HG03571 (cell line): ENCODE measurements around the gene AHDC1.
"Not testable (repeated sequence)": the region's sequence is repeated elsewhere in the genome, so short reads cannot be mapped to it uniquely, and the experiment has no call there.

ENCODE experiments used
- ATAC-seq: cut with Tn5 transposase; IDR thresholded peaks from one replicate; pipeline ENCODE4 v1.9.1; 2021; ENCODE audit not compliant: unreplicated experiment

The AHDC1 gene, protein sequence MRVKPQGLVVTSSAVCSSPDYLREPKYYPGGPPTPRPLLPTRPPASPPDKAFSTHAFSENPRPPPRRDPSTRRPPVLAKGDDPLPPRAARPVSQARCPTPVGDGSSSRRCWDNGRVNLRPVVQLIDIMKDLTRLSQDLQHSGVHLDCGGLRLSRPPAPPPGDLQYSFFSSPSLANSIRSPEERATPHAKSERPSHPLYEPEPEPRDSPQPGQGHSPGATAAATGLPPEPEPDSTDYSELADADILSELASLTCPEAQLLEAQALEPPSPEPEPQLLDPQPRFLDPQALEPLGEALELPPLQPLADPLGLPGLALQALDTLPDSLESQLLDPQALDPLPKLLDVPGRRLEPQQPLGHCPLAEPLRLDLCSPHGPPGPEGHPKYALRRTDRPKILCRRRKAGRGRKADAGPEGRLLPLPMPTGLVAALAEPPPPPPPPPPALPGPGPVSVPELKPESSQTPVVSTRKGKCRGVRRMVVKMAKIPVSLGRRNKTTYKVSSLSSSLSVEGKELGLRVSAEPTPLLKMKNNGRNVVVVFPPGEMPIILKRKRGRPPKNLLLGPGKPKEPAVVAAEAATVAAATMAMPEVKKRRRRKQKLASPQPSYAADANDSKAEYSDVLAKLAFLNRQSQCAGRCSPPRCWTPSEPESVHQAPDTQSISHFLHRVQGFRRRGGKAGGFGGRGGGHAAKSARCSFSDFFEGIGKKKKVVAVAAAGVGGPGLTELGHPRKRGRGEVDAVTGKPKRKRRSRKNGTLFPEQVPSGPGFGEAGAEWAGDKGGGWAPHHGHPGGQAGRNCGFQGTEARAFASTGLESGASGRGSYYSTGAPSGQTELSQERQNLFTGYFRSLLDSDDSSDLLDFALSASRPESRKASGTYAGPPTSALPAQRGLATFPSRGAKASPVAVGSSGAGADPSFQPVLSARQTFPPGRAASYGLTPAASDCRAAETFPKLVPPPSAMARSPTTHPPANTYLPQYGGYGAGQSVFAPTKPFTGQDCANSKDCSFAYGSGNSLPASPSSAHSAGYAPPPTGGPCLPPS (N-terminal part only)

DNA sequence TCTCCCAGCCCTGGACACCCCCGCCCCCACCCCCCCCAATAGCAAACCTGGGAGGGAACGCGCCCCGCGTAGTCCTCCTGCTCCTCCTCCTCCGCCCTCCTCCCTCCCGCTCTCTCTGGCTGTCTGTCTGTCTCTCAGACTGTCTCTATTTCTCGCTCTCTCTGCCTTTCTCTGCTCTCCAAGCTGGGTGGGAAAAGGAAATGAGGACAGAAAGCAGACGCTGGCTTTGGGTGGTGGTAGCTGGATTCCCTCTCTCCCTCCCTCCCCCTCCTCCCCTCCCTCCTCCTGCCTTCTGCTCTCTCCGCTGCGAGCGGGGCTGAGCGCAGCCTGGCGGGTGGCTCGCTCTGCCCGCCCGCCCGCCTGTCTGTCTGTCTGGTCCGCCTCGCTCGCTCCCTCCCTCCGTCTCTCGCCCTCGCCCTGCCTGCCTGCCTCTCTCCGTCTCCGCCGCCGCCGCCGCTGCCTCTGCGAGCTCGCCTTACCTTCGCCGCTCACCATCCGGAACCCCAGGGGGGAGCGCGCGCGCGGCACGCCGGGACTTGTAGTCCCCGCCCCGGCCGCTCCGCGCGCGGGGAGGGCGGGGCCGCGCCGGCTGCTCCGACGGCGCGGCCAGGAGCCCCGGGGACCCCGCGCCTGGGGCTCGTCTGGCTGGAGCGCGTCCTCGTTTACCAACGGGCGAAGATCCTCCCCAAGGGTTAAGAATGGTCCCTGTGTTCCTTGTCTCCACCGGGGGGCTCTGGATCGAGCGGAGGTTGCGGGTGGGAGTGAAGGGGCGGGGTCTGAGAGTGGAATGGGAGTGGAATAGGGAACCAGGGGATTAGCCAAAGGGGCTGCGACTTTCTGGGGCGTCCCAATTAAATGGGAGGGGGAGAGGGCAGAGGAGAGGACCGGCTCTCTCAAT, at the start of gene AHDC1:
Gene AHDC1, minus strand, starts transcription at position 464 of the 898 bp plus-strand sequence. CDS start 52,029 bp downstream, outside the sequence.
- peak; percentile 57 for ATAC-seq

DNA sequence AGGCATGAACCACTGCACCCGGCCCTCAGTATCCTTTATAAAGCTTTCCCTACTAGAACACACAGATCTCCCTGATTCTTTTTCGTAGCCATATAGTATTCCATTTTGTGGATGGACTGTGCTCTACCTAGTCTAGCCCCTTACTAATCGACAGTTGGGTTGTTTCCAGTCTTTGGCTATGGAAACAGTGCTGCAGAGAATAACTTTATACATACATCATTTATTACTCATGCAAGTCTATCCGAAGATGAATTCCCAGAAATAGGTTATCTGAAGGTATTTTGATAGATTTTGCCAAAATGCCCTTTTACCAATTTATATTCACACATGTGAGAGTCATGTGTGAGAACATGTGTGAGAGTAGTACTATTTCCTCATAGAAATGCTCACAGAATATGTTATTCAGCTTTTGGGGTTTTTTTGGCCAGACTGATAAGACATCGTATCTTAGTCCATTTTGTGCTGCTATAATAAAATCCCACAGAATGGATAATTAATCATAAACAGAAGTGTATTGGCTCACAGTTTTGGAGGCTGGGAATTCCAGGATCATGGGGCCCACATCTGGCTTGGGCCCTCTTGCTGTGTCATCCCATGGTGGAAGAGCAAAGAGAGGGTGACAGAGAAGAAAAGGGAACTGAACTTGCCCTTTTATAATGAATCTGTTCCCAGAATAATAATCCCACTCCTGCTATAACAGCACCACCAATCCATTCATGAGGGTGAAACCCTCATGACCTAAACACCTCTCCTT, 48.3 kb upstream of the AHDC1 start:
- ATAC-seq, result no peak

DNA sequence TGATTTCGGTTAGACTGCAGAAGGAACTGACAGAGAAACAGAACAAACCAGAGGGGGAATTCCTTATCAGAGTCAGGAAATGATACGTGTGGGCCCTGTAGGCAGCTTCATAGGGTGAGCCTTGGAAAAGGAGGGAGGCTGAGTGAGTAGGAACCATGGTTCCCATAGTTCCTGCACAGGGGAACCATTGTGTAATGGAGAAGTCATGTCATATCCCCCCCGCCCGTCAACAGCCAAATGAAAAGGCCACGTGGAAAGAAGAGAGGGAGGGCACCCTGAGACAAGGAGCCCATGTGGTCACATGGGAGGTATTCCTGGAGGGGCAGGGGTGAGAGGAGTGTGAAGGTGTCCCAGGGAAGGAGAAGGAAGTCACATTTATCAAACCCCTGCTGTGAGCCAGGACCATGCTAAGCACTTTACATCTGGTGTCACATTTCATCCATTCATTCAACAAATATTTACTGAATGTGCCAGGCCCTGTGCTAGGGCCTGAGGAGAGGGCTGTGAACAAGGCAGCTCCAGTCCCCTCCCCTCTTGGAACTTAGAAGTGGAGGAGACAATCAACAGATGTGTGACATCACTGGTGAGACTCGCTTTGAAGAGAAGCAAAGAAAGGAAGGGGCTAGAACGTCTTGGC, 46.7 kb upstream of the AHDC1 start:
- ATAC-seq, result no peak

DNA sequence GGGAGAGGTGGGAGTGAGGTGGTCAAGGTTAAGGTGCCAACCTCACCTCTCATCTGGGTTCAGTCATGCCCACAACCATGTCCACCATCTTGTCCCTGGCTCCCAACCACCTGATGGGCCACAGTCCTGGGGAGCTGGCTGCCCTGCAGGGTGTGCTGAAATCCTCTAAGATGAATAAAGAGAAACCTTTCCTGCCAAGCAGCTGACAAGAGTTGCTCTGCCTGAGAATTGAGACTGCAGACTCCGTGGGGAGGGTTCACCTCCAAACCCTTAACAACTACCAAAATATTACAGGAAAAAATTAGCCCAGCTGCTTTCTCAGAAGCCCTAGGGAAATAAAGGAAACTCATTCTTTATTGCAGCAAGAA, 46.2 kb upstream of the AHDC1 start:
- no peak for ATAC-seq

DNA sequence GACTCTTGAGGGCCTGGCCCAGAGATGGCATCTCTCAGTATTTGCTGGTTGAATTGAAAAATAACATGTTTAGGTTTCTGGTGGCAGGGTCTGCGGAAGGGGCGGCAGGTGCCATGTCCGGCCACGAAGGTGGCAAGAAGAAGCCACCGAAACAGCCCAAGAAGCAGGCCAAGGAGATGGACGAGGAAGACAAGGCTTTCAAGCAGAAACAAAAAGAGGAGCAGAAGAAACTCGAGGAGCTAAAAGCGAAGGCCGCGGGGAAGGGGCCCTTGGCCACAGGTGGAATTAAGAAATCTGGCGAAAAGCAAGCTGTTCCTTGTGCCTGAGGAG, 45.3 kb upstream of the AHDC1 start:
- no peak for ATAC-seq

DNA sequence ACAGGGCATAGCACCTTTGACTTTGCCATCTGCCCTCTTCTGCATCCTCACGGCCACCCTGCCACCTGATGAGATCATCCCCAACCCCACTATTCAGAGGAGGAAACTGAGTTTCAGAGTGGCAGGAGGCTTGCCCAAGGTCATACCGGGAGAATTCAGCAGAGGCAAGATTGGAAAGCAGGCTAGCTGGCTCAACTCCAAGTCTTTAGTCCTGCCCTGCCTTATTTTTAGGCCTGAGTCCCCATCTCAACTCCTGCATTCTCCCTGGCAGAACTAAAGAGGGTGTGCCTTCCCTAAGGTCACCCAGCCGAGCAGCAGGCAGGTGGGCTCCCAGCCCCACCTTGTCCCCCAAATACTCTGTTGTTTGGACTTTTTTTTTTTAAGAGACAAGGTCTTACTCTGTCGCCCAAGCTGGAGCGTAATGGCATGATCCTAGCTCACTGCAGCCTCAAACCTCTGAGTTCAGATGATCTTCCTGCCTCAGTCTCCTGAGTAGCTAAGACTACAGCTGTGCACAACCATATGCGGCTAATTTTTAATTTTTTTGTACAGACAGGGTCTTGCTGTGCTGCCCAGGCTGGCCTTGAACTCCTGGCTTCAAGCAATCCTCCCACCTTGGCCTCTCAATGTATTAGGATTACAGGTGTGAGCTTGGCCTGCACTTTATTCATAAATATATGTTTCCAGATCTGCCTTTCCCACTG, 44.8 kb upstream of the AHDC1 start:
- no peak for ATAC-seq

DNA sequence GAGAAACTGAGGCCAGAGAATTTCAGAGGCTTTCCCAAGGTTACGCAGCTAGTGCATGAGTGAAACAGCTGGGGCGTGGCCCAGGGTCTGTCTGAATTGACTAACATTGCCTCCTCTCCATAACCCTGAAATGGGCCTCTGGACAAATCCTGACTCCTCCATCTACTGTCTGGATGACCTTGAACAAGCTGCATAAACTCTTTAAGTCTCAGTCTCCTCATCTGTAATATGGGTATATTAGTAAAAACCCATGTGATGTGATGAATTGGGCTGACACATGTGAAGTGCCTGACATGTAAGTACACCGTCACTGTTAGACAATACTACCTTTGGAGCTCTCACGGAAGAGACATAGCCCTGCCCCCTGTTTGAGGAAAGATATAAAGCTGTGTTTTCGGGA, 43.4 kb upstream of the AHDC1 start:
- no peak for ATAC-seq

DNA sequence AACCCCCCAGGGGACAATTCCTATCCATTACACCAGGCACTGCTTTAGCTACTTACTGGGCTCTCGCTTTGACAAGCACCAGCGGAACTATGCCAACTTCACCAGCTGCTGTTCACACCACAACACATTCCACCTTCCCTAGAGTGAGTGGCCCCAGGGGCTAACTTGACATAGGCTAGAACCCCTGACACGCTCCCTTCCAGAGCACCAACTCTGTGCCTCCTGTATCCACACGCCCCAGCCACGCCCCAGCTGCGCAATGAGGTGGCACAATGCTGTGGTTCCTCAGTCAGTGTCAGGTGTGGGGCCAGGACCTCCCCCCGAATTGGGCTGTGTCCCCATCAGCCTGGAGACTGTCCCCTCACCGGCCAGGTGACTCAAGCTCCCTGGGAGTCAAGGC, 42.7 kb upstream of the AHDC1 start:
- ATAC-seq, result no peak

DNA sequence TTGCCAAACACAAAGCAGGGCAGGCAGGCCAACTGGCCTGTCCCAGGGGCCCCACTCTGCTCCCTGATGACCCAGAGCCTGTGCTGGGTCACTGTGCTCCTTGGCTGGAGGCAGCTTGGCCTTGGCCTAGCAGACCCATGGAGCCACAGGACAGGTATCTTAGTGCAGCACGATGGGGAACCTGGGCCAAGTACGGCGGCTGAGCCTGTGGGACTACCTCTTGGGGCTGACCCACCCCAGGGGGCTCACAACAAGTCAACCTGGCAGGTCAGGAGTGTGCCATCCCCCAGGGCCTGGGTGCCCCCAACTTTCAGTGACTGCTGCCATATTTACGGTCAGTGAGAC, 41.1 kb upstream of the AHDC1 start:
- no peak for ATAC-seq

DNA sequence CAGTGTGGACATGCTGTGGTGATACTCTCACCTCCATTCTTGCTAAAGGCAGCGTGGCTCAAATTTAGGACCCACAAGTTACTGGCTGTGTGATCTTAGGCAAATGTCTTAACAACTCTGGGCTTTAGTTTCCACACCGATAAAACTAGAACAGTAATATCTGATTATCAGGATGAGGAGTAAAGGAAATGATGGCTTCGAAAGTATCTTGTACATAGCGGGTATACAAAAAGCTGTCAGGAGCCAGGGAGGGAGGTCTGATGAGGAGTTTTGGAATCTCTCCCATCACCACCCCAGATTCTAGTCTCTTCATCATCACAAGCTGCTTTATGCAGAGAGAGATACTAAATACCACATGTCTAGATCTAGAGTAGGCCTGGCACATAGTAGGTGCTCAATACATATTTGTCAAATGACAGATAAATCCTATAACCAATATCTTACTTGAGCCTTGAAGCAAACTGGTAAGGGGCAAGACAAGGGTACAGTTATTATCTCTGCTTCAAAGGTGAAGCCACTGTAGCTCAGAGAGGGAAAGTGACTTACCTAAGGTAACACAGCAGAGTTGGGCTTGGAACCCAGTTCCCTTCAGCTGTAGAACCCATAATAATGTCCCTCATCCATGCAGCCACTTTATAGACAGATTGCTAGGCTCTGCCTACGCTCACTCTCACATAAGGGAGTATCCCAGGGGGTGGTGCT, 40.6 kb upstream of the AHDC1 start:
- no peak for ATAC-seq

DNA sequence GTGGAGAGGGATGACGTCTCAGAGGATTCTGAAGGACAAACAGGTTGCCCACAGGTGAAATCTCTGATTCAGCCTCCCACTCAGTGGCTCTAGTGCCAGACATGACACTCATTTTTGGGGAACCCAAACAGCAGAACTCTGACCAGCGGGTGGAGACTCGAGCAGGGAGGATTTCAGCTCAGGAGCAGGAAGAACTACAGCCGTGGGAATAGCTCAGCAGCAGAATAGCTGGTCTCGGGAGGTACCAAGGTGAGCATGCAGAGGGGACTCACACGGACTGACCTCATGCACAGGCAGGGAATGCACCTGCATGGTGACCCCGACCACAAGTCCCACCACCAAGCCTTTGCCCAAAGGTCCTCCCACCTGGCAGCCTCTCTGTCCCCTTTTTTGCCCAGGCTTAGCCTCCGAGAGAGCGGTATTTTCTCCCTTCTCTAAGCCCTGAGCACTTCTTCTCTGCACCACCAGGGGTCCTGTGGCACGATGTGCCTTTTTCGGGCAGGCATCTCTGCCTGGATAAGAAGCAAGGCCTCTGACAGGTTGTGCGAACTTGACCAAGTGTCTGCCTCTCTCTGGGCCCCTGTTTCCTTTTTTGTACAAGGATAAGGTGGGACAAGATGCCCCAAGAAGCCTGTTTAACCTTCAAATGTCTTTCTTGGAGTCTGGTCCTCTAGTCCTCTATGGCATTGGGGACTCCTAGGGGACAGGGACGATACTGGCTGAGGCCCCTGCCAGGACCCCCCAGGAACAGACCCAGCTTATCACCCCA, 39.8 kb upstream of the AHDC1 start:
- ATAC-seq, result no peak

DNA sequence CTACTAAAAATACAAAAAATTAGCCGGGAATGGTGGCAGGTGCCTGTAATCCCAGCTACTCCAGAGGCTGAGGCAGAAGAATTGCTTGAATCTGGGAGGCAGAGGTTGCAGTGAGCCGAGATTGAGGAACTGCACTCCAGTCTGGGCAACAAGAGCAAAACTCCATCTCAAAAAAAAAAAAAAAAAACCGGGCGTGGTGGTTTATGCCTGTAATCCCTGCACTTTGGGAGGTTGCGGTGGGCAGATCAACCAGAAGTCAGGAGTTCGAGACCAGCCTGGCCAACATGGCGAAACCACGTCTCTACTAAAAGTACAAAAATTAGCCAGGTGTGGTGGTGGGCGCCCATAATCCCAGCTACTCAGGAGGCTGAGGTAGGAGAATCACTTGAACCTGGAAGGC, 36.6 kb upstream of the AHDC1 start:
- not testable (repeated sequence) for ATAC-seq

DNA sequence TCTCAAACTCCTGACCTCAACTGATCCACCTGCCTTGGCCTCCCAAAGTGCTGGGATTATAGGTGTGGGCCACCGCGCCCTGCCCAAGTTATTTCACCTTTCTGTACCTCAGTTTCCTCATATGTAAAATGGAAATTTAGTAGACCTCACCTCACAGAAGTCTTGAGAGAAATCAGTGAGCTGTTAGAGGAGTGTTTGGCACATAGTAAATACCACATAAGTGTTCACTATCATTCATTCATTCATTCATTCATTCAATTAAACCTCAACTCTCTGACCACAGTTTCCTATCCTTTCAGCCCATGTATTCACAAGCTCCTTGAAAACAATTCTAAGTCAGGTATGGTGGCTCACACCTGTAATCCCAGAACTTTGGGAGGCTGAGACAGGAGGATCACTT, 34.9 kb upstream of the AHDC1 start:
- ATAC-seq, result no peak

DNA sequence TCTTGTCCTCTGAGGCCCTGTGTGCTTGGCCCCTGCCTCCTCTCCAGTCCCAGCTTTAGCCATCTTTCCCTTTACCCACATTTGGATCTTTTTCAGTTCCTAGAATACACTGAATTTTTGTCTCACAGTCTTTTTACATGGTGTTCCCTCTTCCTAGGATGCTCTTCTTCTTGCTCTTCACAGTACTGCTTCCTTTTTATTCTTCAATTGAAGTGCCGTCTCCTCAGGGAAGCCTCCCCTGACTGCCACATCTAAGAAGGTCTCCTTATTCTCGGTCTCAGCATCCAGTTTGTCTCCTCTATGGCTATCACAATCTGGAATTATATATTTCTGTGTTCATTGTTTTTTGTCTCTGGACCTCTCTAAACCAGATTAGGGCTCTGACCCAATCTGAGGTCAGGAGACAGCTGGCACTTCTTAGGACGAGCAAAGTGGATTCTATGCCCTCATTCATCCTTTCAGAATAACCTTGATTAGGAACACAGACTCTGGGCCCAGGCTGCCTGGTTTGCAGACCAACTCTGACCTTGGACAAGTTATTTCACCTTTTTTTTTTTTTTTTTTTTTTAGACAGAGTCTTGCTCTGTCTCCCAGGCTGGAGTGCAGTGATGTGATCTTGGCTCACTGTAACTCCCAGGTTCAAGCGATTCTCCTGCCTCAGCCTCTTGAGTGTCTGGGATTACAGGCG, 34.2 kb upstream of the AHDC1 start:
- no peak for ATAC-seq

DNA sequence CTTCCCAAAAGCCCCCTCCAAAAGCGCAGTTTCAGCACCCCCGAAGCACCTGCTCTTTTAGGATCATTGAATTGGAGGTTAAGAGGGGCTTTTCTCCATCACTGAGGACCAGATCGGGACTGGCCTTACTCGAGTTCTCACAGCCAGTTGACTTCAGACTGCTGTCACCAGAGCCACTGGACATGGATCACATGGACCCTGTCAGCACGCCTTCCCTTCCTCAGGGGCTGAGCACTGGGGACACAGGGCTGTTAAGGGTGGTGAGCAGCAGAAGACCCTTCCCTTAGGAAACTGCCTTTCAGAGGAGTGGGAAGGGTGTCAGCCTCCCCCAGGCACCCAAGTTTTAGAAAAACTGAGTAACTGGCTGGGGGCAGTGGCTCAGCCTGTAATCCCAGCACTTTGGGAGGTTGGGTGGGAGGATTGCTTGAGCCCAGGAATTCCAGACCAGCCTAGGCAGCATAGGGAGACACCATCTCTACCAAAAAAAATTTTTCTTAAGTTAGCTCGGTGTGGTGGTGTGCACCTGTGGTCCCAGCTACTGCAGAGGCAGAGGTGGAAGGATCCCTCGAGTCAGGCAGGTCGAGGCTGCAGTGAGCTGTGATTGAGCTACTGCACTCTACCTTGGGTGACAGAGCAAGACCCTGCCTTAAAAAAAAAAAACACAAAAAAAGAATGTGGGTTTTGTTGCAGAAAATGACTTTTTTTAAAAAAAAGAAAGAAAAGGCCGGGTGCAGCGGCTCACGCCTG, 31.6 kb upstream of the AHDC1 start:
- no peak for ATAC-seq

DNA sequence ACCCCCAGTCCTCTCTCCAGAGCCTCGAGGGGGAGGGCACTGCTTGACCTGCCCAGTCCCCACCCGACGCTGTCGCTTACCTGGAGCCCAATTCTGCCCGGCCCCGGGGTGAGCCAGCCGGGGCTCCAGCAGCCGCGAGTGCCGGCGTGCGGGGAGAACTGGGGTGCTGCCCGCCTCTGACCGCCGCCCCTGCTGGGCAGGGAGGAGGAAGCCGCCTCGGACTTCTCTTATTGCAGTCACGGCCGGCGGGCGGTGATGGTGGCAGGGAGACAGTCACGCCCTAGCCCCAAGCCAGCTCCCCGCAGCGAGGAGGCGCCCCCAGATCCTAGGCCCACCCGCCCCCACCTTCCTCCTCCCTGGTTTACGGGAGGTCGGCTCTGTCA, 31.0 kb upstream of the AHDC1 start, which contains the start of gene FGR:
Gene FGR, minus strand, starts transcription at position 201 of the 383 bp plus-strand sequence. CDS start 11,269 bp downstream, outside the sequence.
- ATAC-seq, result no peak
